HEK293 (cell line): Measurements from ENCODE around the gene PAK1.

Source experiments
- CTCF ChIA-PET: fragments of 350-600 bp; formaldehyde crosslinking; extraction: SDS; loops from one replicate; lab custom pipeline; 2021; ENCODE audit warnings: antibody characterized with exemption; lab: Yijun Ruan, JAX
- POLR2A ChIA-PET: fragments of 300-600 bp; formaldehyde crosslinking; extraction: SDS; loops from one replicate; lab custom pipeline; 2020; ENCODE audit warnings: antibody characterized with exemption, inconsistent platforms; lab: Yijun Ruan, JAX
- H3K27ac ChIP-seq: fragments of 200-500 bp; sonication (Bioruptor generic); 2 replicates; pipeline ENCODE4 v1.5.1; 2014; ENCODE audit warnings: low read depth, low read length, control low read depth, inconsistent platforms; ENCODE audit errors: extremely low read depth
- H3K36me3 ChIP-seq, 2 experiments: fragments of 200-500 bp in 1 of 2; sonication (Bioruptor generic) in 1 of 2; 1 replicate in 1 of 2; 2 replicates in 1 of 2; pipeline ENCODE4 v1.5.1; 2014 to 2017; ENCODE audit warnings: inconsistent platforms in 2 of 2, low read length in 2 of 2; ENCODE audit not compliant: control insufficient read depth in 2 of 2, insufficient read depth in 1 of 2
- H3K4me1 ChIP-seq: fragments of 200-500 bp; sonication (Bioruptor generic); 2 replicates; pipeline ENCODE4 v1.5.1; 2014; ENCODE audit warnings: mild to moderate bottlenecking, low read length, inconsistent platforms; ENCODE audit not compliant: control insufficient read depth, insufficient read depth
- H3K4me3 ChIP-seq: 2 replicates; pipeline ENCODE4 v1.5.1; 2011; ENCODE audit warnings: low read depth, mild to moderate bottlenecking, control low read depth, low read length, moderate library complexity
- H3K9me3 ChIP-seq: fragments of 200-500 bp; sonication (Bioruptor generic); 2 replicates; pipeline ENCODE4 v1.5.1; 2014; ENCODE audit warnings: low read depth, low read length, inconsistent platforms; ENCODE audit not compliant: control insufficient read depth, insufficient read depth
- BCL11B ChIP-seq: fragments of 450-650 bp; formaldehyde crosslinking; IDR thresholded peaks from 2 replicates; pipeline ENCODE4 v1.5.1; 2016; ENCODE audit warnings: low read depth, missing biosample characterization, missing genetic modification characterization
- PRDM1 ChIP-seq: fragments of 450-650 bp; formaldehyde crosslinking; IDR thresholded peaks from 2 replicates; pipeline ENCODE4; 2016; ENCODE audit warnings: missing biosample characterization, missing genetic modification characterization
- SP2 ChIP-seq: fragments of 450-650 bp; formaldehyde crosslinking; IDR thresholded peaks from 2 replicates; pipeline ENCODE4 v1.5.1; 2016; ENCODE audit warnings: missing biosample characterization, missing genetic modification characterization
- ZFP69B ChIP-seq: fragments of 450-650 bp; formaldehyde crosslinking; IDR thresholded peaks from 2 replicates; pipeline ENCODE4 v1.5.1; 2016; ENCODE audit warnings: missing biosample characterization, missing genetic modification characterization
- ZNF114 ChIP-seq: fragments of 450-650 bp; formaldehyde crosslinking; IDR thresholded peaks from 2 replicates; pipeline ENCODE4 v1.5.0; 2017; ENCODE audit warnings: missing biosample characterization, missing genetic modification characterization
- ZNF146 ChIP-seq: fragments of 450-650 bp; formaldehyde crosslinking; IDR thresholded peaks from 2 replicates; pipeline ENCODE4 v1.5.1; 2016; ENCODE audit warnings: missing biosample characterization, missing genetic modification characterization
- ZNF248 ChIP-seq: fragments of 450-650 bp; formaldehyde crosslinking; IDR thresholded peaks from 2 replicates; pipeline ENCODE4 v1.5.1; 2017; ENCODE audit warnings: missing biosample characterization, missing genetic modification characterization
- ZNF324 ChIP-seq: fragments of 450-650 bp; formaldehyde crosslinking; IDR thresholded peaks from 2 replicates; pipeline ENCODE4 v1.5.1; 2016; ENCODE audit warnings: missing biosample characterization, missing genetic modification characterization
- ZNF354C ChIP-seq: fragments of 450-650 bp; formaldehyde crosslinking; IDR thresholded peaks from 2 replicates; pipeline ENCODE4 v1.5.1; 2016; ENCODE audit warnings: missing biosample characterization, missing genetic modification characterization, low read depth, borderline replicate concordance
- ZNF404 ChIP-seq: fragments of 450-650 bp; formaldehyde crosslinking; IDR thresholded peaks from 2 replicates; pipeline ENCODE4 v1.5.1; 2017; ENCODE audit warnings: missing biosample characterization, missing genetic modification characterization
- ZNF501 ChIP-seq: fragments of 450-650 bp; formaldehyde crosslinking; IDR thresholded peaks from 2 replicates; pipeline ENCODE4 v1.5.1; 2016; ENCODE audit warnings: missing biosample characterization, missing genetic modification characterization
- ZNF510 ChIP-seq: fragments of 450-650 bp; formaldehyde crosslinking; IDR thresholded peaks from 2 replicates; pipeline ENCODE4 v1.5.1; 2018; ENCODE audit warnings: mild to moderate bottlenecking, missing genetic modification characterization, missing biosample characterization; ENCODE audit not compliant: insufficient replicate concordance
- ZNF549 ChIP-seq: fragments of 450-650 bp; IDR thresholded peaks from 2 replicates; pipeline ENCODE4 v1.5.1; 2018; ENCODE audit warnings: missing biosample characterization, missing genetic modification characterization, mild to moderate bottlenecking, inconsistent platforms, moderate library complexity
- ZNF561 ChIP-seq: fragments of 450-650 bp; IDR thresholded peaks from 2 replicates; pipeline ENCODE4 v1.5.1; 2018; ENCODE audit warnings: missing biosample characterization, missing genetic modification characterization, borderline replicate concordance
- ZNF596 ChIP-seq: fragments of 450-650 bp; IDR thresholded peaks from 2 replicates; pipeline ENCODE4 v1.5.0; 2018; ENCODE audit warnings: missing biosample characterization, mild to moderate bottlenecking, missing genetic modification characterization, moderate library complexity
- ZNF677 ChIP-seq: fragments of 450-650 bp; IDR thresholded peaks from 2 replicates; pipeline ENCODE4 v1.5.0; 2018; ENCODE audit warnings: missing biosample characterization, mild to moderate bottlenecking, missing genetic modification characterization, moderate library complexity
- ZNF768 ChIP-seq: fragments of 450-650 bp; formaldehyde crosslinking; IDR thresholded peaks from 2 replicates; pipeline ENCODE4 v1.5.1; 2018; ENCODE audit warnings: missing biosample characterization, mild to moderate bottlenecking, missing genetic modification characterization
- ZNF777 ChIP-seq: fragments of 450-650 bp; formaldehyde crosslinking; IDR thresholded peaks from 2 replicates; pipeline ENCODE4 v1.5.1; 2017; ENCODE audit warnings: missing biosample characterization, missing genetic modification characterization, borderline replicate concordance
- ZNF792 ChIP-seq: fragments of 450-650 bp; formaldehyde crosslinking; IDR thresholded peaks from 2 replicates; pipeline ENCODE4 v1.5.1; 2016; ENCODE audit warnings: missing biosample characterization, missing genetic modification characterization
- ZNF830 ChIP-seq: fragments of 450-650 bp; IDR thresholded peaks from 2 replicates; pipeline ENCODE4 v1.5.0; 2018; ENCODE audit warnings: missing biosample characterization, missing genetic modification characterization, low read depth, mild to moderate bottlenecking, moderate library complexity
- ZNF837 ChIP-seq: fragments of 450-650 bp; formaldehyde crosslinking; IDR thresholded peaks from 2 replicates; pipeline ENCODE4 v1.5.1; 2016; ENCODE audit warnings: missing biosample characterization, missing genetic modification characterization
- TF ChIP-seq, protein P1 (sequence below): sonication (generic); formaldehyde crosslinking; IDR thresholded peaks from 2 replicates; pipeline ENCODE4 v1.8.1; 2022; ENCODE audit warnings: mild to moderate bottlenecking, moderate library complexity, missing genetic modification reagents
- TF ChIP-seq, protein P2 (sequence below): fragments of 450-650 bp; formaldehyde crosslinking; conservative IDR thresholded peaks from 2 replicates; pipeline ENCODE4 v1.5.1; 2016; ENCODE audit warnings: low read depth, missing biosample characterization, missing genetic modification characterization
- TF ChIP-seq, protein P3 (sequence below): fragments of 450-650 bp; formaldehyde crosslinking; IDR thresholded peaks from 2 replicates; pipeline ENCODE4 v1.5.1; 2016; ENCODE audit warnings: missing biosample characterization, missing genetic modification characterization
- TF ChIP-seq, protein P4 (sequence below): fragments of 450-650 bp; formaldehyde crosslinking; IDR thresholded peaks from 2 replicates; pipeline ENCODE4 v1.5.1; 2016; ENCODE audit warnings: missing biosample characterization, missing genetic modification characterization
- TF ChIP-seq, protein P5 (sequence below): fragments of 450-650 bp; formaldehyde crosslinking; IDR thresholded peaks from 2 replicates; pipeline ENCODE4 v1.5.1; 2017; ENCODE audit warnings: missing biosample characterization, missing genetic modification characterization

PAK1 gene

DNA sequence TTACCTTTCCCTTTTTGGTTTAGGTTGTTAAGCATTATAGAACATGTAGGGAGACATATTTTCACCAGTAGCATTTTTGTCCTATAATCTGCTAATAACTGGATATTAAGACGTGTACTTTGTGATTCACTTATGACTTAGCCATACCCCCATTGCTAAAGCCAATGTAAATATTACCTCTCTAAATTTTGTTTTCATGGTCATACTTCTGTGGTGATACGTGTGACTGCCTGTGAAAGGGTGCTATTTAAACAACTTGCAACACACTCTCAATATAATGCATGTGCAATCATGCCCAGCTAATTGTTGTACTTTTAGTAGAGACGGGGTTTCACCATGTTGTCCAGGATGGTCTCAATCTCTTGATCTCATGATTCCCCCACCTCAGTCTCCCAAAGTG lies 36.2 kb upstream of the PAK1 start (continued):
- TF ChIP-seq ZNF837 (tag by site-specific recombination) (no peak), ZNF792 (tag by site-specific recombination) (no peak), ZNF501 (tag by site-specific recombination) (no peak), ZNF404 (tag by site-specific recombination) (no peak), BCL11B (tag by site-specific recombination) (no peak), PRDM1 (tag by site-specific recombination) (no peak)
- TF ChIP-seq, protein P1, sequence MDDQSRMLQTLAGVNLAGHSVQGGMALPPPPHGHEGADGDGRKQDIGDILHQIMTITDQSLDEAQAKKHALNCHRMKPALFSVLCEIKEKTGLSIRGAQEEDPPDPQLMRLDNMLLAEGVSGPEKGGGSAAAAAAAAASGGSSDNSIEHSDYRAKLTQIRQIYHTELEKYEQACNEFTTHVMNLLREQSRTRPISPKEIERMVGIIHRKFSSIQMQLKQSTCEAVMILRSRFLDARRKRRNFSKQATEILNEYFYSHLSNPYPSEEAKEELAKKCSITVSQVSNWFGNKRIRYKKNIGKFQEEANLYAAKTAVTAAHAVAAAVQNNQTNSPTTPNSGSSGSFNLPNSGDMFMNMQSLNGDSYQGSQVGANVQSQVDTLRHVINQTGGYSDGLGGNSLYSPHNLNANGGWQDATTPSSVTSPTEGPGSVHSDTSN (CRISPR knock-in tag): no peak
- TF ChIP-seq, protein P2, sequence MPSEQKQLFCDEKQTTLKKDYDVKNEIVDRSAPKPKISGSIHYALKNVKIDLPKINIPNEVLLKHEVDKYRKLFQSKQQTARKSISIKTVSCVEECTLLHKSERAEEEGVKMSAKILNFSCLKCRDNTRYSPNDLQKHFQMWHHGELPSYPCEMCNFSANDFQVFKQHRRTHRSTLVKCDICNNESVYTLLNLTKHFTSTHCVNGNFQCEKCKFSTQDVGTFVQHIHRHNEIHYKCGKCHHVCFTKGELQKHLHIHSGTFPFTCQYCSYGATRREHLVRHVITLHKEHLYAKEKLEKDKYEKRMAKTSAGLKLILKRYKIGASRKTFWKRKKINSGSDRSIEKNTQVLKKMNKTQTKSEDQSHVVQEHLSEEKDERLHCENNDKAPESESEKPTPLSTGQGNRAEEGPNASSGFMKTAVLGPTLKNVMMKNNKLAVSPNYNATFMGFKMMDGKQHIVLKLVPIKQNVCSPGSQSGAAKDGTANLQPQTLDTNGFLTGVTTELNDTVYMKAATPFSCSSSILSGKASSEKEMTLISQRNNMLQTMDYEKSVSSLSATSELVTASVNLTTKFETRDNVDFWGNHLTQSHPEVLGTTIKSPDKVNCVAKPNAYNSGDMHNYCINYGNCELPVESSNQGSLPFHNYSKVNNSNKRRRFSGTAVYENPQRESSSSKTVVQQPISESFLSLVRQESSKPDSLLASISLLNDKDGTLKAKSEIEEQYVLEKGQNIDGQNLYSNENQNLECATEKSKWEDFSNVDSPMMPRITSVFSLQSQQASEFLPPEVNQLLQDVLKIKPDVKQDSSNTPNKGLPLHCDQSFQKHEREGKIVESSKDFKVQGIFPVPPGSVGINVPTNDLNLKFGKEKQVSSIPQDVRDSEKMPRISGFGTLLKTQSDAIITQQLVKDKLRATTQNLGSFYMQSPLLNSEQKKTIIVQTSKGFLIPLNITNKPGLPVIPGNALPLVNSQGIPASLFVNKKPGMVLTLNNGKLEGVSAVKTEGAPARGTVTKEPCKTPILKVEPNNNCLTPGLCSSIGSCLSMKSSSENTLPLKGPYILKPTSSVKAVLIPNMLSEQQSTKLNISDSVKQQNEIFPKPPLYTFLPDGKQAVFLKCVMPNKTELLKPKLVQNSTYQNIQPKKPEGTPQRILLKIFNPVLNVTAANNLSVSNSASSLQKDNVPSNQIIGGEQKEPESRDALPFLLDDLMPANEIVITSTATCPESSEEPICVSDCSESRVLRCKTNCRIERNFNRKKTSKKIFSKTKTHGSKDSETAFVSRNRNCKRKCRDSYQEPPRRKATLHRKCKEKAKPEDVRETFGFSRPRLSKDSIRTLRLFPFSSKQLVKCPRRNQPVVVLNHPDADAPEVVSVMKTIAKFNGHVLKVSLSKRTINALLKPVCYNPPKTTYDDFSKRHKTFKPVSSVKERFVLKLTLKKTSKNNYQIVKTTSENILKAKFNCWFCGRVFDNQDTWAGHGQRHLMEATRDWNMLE (tag by site-specific recombination): no peak

DNA sequence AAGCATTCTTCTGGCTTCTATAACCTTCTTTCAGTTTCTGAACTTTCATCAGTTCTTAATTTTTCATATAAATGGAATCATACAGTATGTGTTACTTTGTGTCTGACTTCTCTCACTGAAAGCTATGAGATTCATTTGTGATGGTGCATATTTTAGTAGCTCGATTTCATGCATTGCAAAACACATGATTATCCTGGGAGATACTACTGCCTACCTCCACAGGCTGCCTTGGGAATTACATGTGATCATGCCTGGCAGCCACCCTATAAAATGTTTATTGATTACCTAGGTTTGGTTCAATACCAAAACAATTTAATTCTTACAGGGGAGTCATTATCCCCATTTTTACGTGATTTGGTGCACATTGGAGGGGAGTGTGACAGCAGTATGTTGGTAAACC lies 34.1 kb upstream of the PAK1 start:
- Histone ChIP-seq H3K4me3 (no peak overlapping the region), H3K4me1 (peaks cover 7% of the 10 kb centered on the region), H3K36me3 (no peaks in the 10 kb centered on the region), H3K9me3 (no peaks in the 10 kb centered on the region), H3K27ac (no peak overlapping the region)
- POLR2A ChIA-PET: interaction anchor here (1.1 kb wide), 1 partner anchor 35 kb away, joined by 3 read pairs; no protein-coding TSS in a partner anchor
- CTCF ChIA-PET: interaction anchor here (0.6 to 2.4 kb wide), 2 partner anchors 41 to 95 kb away, joined by 4 to 9 read pairs; no protein-coding TSS in a partner anchor
- TF ChIP-seq ZNF837 (tag by site-specific recombination): no peak
- TF ChIP-seq ZNF114: no peak
- TF ChIP-seq ZNF510 (tag by site-specific recombination): no peak
- TF ChIP-seq ZNF561: no peak
- no peak for TF ChIP-seq ZNF146 (tag by site-specific recombination)
- TF ChIP-seq ZFP69B (tag by site-specific recombination): no peak
- TF ChIP-seq ZNF777 (tag by site-specific recombination): no peak
- TF ChIP-seq, protein P3, sequence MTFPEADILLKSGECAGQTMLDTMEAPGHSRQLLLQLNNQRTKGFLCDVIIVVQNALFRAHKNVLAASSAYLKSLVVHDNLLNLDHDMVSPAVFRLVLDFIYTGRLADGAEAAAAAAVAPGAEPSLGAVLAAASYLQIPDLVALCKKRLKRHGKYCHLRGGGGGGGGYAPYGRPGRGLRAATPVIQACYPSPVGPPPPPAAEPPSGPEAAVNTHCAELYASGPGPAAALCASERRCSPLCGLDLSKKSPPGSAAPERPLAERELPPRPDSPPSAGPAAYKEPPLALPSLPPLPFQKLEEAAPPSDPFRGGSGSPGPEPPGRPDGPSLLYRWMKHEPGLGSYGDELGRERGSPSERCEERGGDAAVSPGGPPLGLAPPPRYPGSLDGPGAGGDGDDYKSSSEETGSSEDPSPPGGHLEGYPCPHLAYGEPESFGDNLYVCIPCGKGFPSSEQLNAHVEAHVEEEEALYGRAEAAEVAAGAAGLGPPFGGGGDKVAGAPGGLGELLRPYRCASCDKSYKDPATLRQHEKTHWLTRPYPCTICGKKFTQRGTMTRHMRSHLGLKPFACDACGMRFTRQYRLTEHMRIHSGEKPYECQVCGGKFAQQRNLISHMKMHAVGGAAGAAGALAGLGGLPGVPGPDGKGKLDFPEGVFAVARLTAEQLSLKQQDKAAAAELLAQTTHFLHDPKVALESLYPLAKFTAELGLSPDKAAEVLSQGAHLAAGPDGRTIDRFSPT: no peak
- no peak for TF ChIP-seq ZNF768 (tag by site-specific recombination)
- TF ChIP-seq ZNF354C (tag by site-specific recombination): no peak
- TF ChIP-seq ZNF596 (tag by site-specific recombination): no peak
- no peak for TF ChIP-seq SP2 (tag by site-specific recombination)
- TF ChIP-seq, protein P4, sequence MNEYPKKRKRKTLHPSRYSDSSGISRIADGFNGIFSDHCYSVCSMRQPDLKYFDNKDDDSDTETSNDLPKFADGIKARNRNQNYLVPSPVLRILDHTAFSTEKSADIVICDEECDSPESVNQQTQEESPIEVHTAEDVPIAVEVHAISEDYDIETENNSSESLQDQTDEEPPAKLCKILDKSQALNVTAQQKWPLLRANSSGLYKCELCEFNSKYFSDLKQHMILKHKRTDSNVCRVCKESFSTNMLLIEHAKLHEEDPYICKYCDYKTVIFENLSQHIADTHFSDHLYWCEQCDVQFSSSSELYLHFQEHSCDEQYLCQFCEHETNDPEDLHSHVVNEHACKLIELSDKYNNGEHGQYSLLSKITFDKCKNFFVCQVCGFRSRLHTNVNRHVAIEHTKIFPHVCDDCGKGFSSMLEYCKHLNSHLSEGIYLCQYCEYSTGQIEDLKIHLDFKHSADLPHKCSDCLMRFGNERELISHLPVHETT: no peak
- TF ChIP-seq ZNF324 (tag by site-specific recombination): no peak
- TF ChIP-seq, protein P5, sequence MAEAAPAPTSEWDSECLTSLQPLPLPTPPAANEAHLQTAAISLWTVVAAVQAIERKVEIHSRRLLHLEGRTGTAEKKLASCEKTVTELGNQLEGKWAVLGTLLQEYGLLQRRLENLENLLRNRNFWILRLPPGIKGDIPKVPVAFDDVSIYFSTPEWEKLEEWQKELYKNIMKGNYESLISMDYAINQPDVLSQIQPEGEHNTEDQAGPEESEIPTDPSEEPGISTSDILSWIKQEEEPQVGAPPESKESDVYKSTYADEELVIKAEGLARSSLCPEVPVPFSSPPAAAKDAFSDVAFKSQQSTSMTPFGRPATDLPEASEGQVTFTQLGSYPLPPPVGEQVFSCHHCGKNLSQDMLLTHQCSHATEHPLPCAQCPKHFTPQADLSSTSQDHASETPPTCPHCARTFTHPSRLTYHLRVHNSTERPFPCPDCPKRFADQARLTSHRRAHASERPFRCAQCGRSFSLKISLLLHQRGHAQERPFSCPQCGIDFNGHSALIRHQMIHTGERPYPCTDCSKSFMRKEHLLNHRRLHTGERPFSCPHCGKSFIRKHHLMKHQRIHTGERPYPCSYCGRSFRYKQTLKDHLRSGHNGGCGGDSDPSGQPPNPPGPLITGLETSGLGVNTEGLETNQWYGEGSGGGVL (tag by site-specific recombination): no peak
- no peak for TF ChIP-seq ZNF549 (tag by site-specific recombination)
- TF ChIP-seq ZNF248 (tag by site-specific recombination): no peak
- TF ChIP-seq ZNF830 (tag by site-specific recombination): no peak
- TF ChIP-seq ZNF677 (tag by site-specific recombination): no peak
